Measurements from ENCODE around the gene TNNT3.

Gene TNNT3

GRCh38 chr11:1948389-1948788, 28.9 kb downstream of the TNNT3 start:
- no peak overlapping the region for H3K4me3 ChIP-seq (ENCODE audit: low read depth, low read length)
- H3K36me3 ChIP-seq (ENCODE audit: control insufficient read depth, insufficient read depth, low read length): no peaks in the 10 kb centered on the region
- H3K9ac ChIP-seq (ENCODE audit: low read depth, low read length): no peak overlapping the region
- no peaks in the 10 kb centered on the region for H3K27me3 ChIP-seq (ENCODE audit: control insufficient read depth, insufficient read depth, low read length)
- no peaks in the 10 kb centered on the region for H3K9me3 ChIP-seq (ENCODE audit: control insufficient read depth, insufficient read depth, low read length)
- H3K4me1 ChIP-seq (ENCODE audit: control insufficient read depth, insufficient read depth, low read length): no peaks in the 10 kb centered on the region

GRCh38 chr11:1949302-1949701, 29.8 kb downstream of the TNNT3 start:
- no peak overlapping the region for H3K9ac ChIP-seq (ENCODE audit: low read depth, low read length)
- no peaks in the 10 kb centered on the region for H3K27me3 ChIP-seq (ENCODE audit: control insufficient read depth, insufficient read depth, low read length)
- H3K4me1 ChIP-seq (ENCODE audit: control insufficient read depth, insufficient read depth, low read length): no peaks in the 10 kb centered on the region

GRCh38 chr11:1949922-1950321, 30.4 kb downstream of the TNNT3 start:
- Histone ChIP-seq H3K9me3 (ENCODE audit: control insufficient read depth, insufficient read depth, low read length) (no peaks in the 10 kb centered on the region), H3K4me3 (ENCODE audit: low read depth, low read length) (no peak overlapping the region), H3K27me3 (ENCODE audit: control insufficient read depth, insufficient read depth, low read length) (no peaks in the 10 kb centered on the region), H3K4me1 (ENCODE audit: control insufficient read depth, insufficient read depth, low read length) (no peaks in the 10 kb centered on the region), H3K36me3 (ENCODE audit: control insufficient read depth, insufficient read depth, low read length) (no peaks in the 10 kb centered on the region), H3K9ac (ENCODE audit: low read depth, low read length) (no peak overlapping the region)

More at GRCh38 chr11:1949302-1949701, 29.8 kb downstream of the TNNT3 start:
- H3K4me3 ChIP-seq (ENCODE audit: low read depth, low read length): no peak overlapping the region
- H3K36me3 ChIP-seq (ENCODE audit: control insufficient read depth, insufficient read depth, low read length): no peaks in the 10 kb centered on the region
- H3K9me3 ChIP-seq (ENCODE audit: control insufficient read depth, insufficient read depth, low read length): no peaks in the 10 kb centered on the region

- H3K36me3 ChIP-seq (ENCODE audit: control insufficient read depth, insufficient read depth, low read length): no peaks in the 10 kb centered on the region
- no peaks in the 10 kb centered on the region for H3K9me3 ChIP-seq (ENCODE audit: control insufficient read depth, insufficient read depth, low read length)
- no peak overlapping the region for H3K4me3 ChIP-seq (ENCODE audit: low read depth, low read length)
- H3K4me1 ChIP-seq (ENCODE audit: control insufficient read depth, insufficient read depth, low read length): no peaks in the 10 kb centered on the region
- no peaks in the 10 kb centered on the region for H3K27me3 ChIP-seq (ENCODE audit: control insufficient read depth, insufficient read depth, low read length)
- H3K9ac ChIP-seq (ENCODE audit: low read depth, low read length): no peak overlapping the region
Observed at GRCh38 chr11:1952806-1953482, 33.4 kb downstream of the TNNT3 start.

GRCh38 chr11:1953489-1954266, 34.2 kb downstream of the TNNT3 start:
- no peaks in the 10 kb centered on the region for H3K27me3 ChIP-seq (ENCODE audit: control insufficient read depth, insufficient read depth, low read length)
- H3K9ac ChIP-seq (ENCODE audit: low read depth, low read length): no peak overlapping the region
- H3K4me1 ChIP-seq (ENCODE audit: control insufficient read depth, insufficient read depth, low read length): no peaks in the 10 kb centered on the region
- no peak overlapping the region for H3K4me3 ChIP-seq (ENCODE audit: low read depth, low read length)
- no peaks in the 10 kb centered on the region for H3K36me3 ChIP-seq (ENCODE audit: control insufficient read depth, insufficient read depth, low read length)
- H3K9me3 ChIP-seq (ENCODE audit: control insufficient read depth, insufficient read depth, low read length): no peaks in the 10 kb centered on the region

GRCh38 chr11:1958367-1958766, 38.9 kb downstream of the TNNT3 start:
- no peaks in the 10 kb centered on the region for H3K9me3 ChIP-seq (ENCODE audit: control insufficient read depth, insufficient read depth, low read length)
- no peak overlapping the region for H3K9ac ChIP-seq (ENCODE audit: low read depth, low read length)
- H3K4me1 ChIP-seq (ENCODE audit: control insufficient read depth, insufficient read depth, low read length): no peaks in the 10 kb centered on the region
- H3K4me3 ChIP-seq (ENCODE audit: low read depth, low read length): no peak overlapping the region
- no peaks in the 10 kb centered on the region for H3K36me3 ChIP-seq (ENCODE audit: control insufficient read depth, insufficient read depth, low read length)
- H3K27me3 ChIP-seq (ENCODE audit: control insufficient read depth, insufficient read depth, low read length): no peaks in the 10 kb centered on the region

- Histone ChIP-seq H3K4me3 (ENCODE audit: low read depth, low read length) (no peak overlapping the region), H3K36me3 (ENCODE audit: control insufficient read depth, insufficient read depth, low read length) (no peaks in the 10 kb centered on the region), H3K4me1 (ENCODE audit: control insufficient read depth, insufficient read depth, low read length) (no peaks in the 10 kb centered on the region)
Observed at GRCh38 chr11:1959786-1960185, 40.3 kb downstream of the TNNT3 start.

GRCh38 chr11:1963864-1964263, 44.4 kb downstream of the TNNT3 start:
- no peak overlapping the region for H3K4me3 ChIP-seq (ENCODE audit: low read depth, low read length)

More at GRCh38 chr11:1959786-1960185, 40.3 kb downstream of the TNNT3 start:
- Histone ChIP-seq H3K9me3 (ENCODE audit: control insufficient read depth, insufficient read depth, low read length) (no peaks in the 10 kb centered on the region), H3K9ac (ENCODE audit: low read depth, low read length) (no peak overlapping the region), H3K27me3 (ENCODE audit: control insufficient read depth, insufficient read depth, low read length) (no peaks in the 10 kb centered on the region)

GRCh38 chr11:1964348-1964747, 44.8 kb downstream of the TNNT3 start:
- no peaks in the 10 kb centered on the region for H3K27me3 ChIP-seq (ENCODE audit: control insufficient read depth, insufficient read depth, low read length)
- H3K36me3 ChIP-seq (ENCODE audit: control insufficient read depth, insufficient read depth, low read length): no peaks in the 10 kb centered on the region
- H3K9me3 ChIP-seq (ENCODE audit: control insufficient read depth, insufficient read depth, low read length): no peaks in the 10 kb centered on the region
- no peak overlapping the region for H3K4me3 ChIP-seq (ENCODE audit: low read depth, low read length)
- H3K4me1 ChIP-seq (ENCODE audit: control insufficient read depth, insufficient read depth, low read length): no peaks in the 10 kb centered on the region
- no peak overlapping the region for H3K9ac ChIP-seq (ENCODE audit: low read depth, low read length)

More at GRCh38 chr11:1963864-1964263, 44.4 kb downstream of the TNNT3 start:
- Histone ChIP-seq H3K36me3 (ENCODE audit: control insufficient read depth, insufficient read depth, low read length) (no peaks in the 10 kb centered on the region), H3K9ac (ENCODE audit: low read depth, low read length) (no peak overlapping the region), H3K27me3 (ENCODE audit: control insufficient read depth, insufficient read depth, low read length) (no peaks in the 10 kb centered on the region), H3K9me3 (ENCODE audit: control insufficient read depth, insufficient read depth, low read length) (no peaks in the 10 kb centered on the region), H3K4me1 (ENCODE audit: control insufficient read depth, insufficient read depth, low read length) (no peaks in the 10 kb centered on the region)

- Histone ChIP-seq H3K9me3 (ENCODE audit: control insufficient read depth, insufficient read depth, low read length) (no peaks in the 10 kb centered on the region), H3K4me3 (ENCODE audit: low read depth, low read length) (no peak overlapping the region), H3K36me3 (ENCODE audit: control insufficient read depth, insufficient read depth, low read length) (no peaks in the 10 kb centered on the region), H3K27me3 (ENCODE audit: control insufficient read depth, insufficient read depth, low read length) (no peaks in the 10 kb centered on the region), H3K9ac (ENCODE audit: low read depth, low read length) (no peak overlapping the region), H3K4me1 (ENCODE audit: control insufficient read depth, insufficient read depth, low read length) (no peaks in the 10 kb centered on the region)
Observed at GRCh38 chr11:1964955-1965354, 45.5 kb downstream of the TNNT3 start.

GRCh38 chr11:1966531-1966930, 47.0 kb downstream of the TNNT3 start:
- no peak overlapping the region for H3K4me3 ChIP-seq (ENCODE audit: low read depth, low read length)
- H3K27me3 ChIP-seq (ENCODE audit: control insufficient read depth, insufficient read depth, low read length): no peaks in the 10 kb centered on the region
- no peaks in the 10 kb centered on the region for H3K9me3 ChIP-seq (ENCODE audit: control insufficient read depth, insufficient read depth, low read length)
- no peak overlapping the region for H3K9ac ChIP-seq (ENCODE audit: low read depth, low read length)
- no peaks in the 10 kb centered on the region for H3K4me1 ChIP-seq (ENCODE audit: control insufficient read depth, insufficient read depth, low read length)
- H3K36me3 ChIP-seq (ENCODE audit: control insufficient read depth, insufficient read depth, low read length): no peaks in the 10 kb centered on the region

- H3K27me3 ChIP-seq (ENCODE audit: control insufficient read depth, insufficient read depth, low read length): no peaks in the 10 kb centered on the region
- H3K9me3 ChIP-seq (ENCODE audit: control insufficient read depth, insufficient read depth, low read length): no peaks in the 10 kb centered on the region
- H3K4me3 ChIP-seq (ENCODE audit: low read depth, low read length): no peak overlapping the region
- H3K9ac ChIP-seq (ENCODE audit: low read depth, low read length): no peak overlapping the region
- H3K4me1 ChIP-seq (ENCODE audit: control insufficient read depth, insufficient read depth, low read length): no peaks in the 10 kb centered on the region
- H3K36me3 ChIP-seq (ENCODE audit: control insufficient read depth, insufficient read depth, low read length): no peaks in the 10 kb centered on the region
Observed at GRCh38 chr11:1967641-1968225, 48.2 kb downstream of the TNNT3 start.

Data from iPS-15b (cell line).